HCT116 (cell line): ENCODE data around the gene LGALS3. TPM values are rescaled to one million over a fixed set of nuclear protein-coding genes. Genes with fewer than 3 reads are reported as not detected.

Source experiments
- ATAC-seq: fragments of 200-7000 bp; cut with Tn5 transposase; 2 replicates; pipeline ENCODE4 v1.9.1; 2020; ENCODE audit warnings: mild to moderate bottlenecking, moderate library complexity
- BruUV-seq: library from RNA; stranded (reverse); fragments of 400-500 nt; replicated peaks from 2 replicates; lab custom pipeline; 2021; lab: Mats Ljungman, UMichigan
- CTCF ChIA-PET: fragments of 300-600 bp; sonication (Branson Sonifier 250); formaldehyde crosslinking; loops from one replicate; lab custom pipeline; 2021; ENCODE audit warnings: antibody characterized with exemption; lab: Charles Lee
- POLR2A ChIA-PET: fragments of 300-600, 350-600 bp; sonication (Branson Sonifier 250); formaldehyde crosslinking; loops from one replicate; lab custom pipeline; 2021; ENCODE audit warnings: antibody characterized with exemption; lab: Charles Lee
- RAD21 ChIA-PET, 2 experiments: fragments of 300-600 bp; sonication (Branson Sonifier 250); formaldehyde crosslinking; loops; one replicate each; lab custom pipeline; 2023; ENCODE audit warnings: low total read pairs in 2 of 2; ENCODE audit not compliant: uncharacterized antibody in 2 of 2, unreplicated experiment in 2 of 2, low non-redundant PET in 1 of 2; lab: Charles Lee
- DNase-seq: peaks from one replicate; pipeline ENCODE4 v3.0.0-alpha.2; 2010; ENCODE audit warnings: low read depth, low spot score
- H2AFZ ChIP-seq: fragments of 200-600 bp; shearing (Covaris generic), sonication (generic); 2 replicates; pipeline ENCODE4 v1.6.1; 2017; ENCODE audit warnings: low read depth, mixed run types, mixed read lengths, antibody characterized with exemption, low read length; ENCODE audit not compliant: poor library complexity, severe bottlenecking
- H3K27ac ChIP-seq: 2 replicates; pipeline ENCODE4 v1.5.1; 2012; ENCODE audit warnings: low read depth, low read length
- H3K27me3 ChIP-seq: fragments of 200-600 bp; sonication (generic); 2 replicates; pipeline ENCODE4 v1.6.1; 2016; ENCODE audit warnings: mixed run types, low read length, mixed read lengths; ENCODE audit not compliant: insufficient read depth
- H3K36me3 ChIP-seq, 2 experiments: fragments of 200-500 bp in 1 of 2; fragments of 200-600 bp in 1 of 2; sonication (Bioruptor generic) in 1 of 2; sonication (generic) in 1 of 2; 2 replicates each; pipeline versions ENCODE4 v1.5.1 to v1.6.1; 2014 to 2016; ENCODE audit warnings: low read length in 2 of 2, inconsistent platforms in 1 of 2, mixed read lengths in 1 of 2, mixed run types in 1 of 2; ENCODE audit not compliant: insufficient read depth in 2 of 2, control insufficient read depth in 1 of 2
- H3K4me1 ChIP-seq, 2 experiments: fragments of 200-600 bp in 1 of 2; sonication (generic) in 1 of 2; 2 replicates each; pipeline versions ENCODE4 v1.5.1 to v1.6.1; 2012 to 2017; ENCODE audit warnings: low read length in 2 of 2, inconsistent platforms in 1 of 2, mild to moderate bottlenecking in 1 of 2, mixed read lengths in 1 of 2, mixed run types in 1 of 2, moderate library complexity in 1 of 2; ENCODE audit not compliant: insufficient read depth in 2 of 2, control insufficient read depth in 1 of 2
- H3K4me2 ChIP-seq: fragments of 200-600 bp; sonication (generic); 2 replicates; pipeline ENCODE4 v1.6.1; 2017; ENCODE audit warnings: mixed run types, low read length, mixed read lengths
- H3K4me3 ChIP-seq, 2 experiments: fragments of 200-600 bp in 1 of 2; sonication (generic) in 1 of 2; replicated peaks in 1 of 2; 2 replicates each; pipeline ENCODE4 v1.5.1; 2011 to 2016; ENCODE audit warnings: low read length in 2 of 2, control low read depth in 1 of 2, low read depth in 1 of 2, mild to moderate bottlenecking in 1 of 2, mixed read lengths in 1 of 2, mixed run types in 1 of 2
- H3K79me2 ChIP-seq: fragments of 200-600 bp; sonication (generic); 2 replicates; pipeline ENCODE4 v1.6.1; 2017; ENCODE audit warnings: mild to moderate bottlenecking, mixed run types, low read length, moderate library complexity, mixed read lengths; ENCODE audit not compliant: insufficient read depth
- H3K9ac ChIP-seq: fragments of 200-600 bp; sonication (generic); 2 replicates; pipeline ENCODE4 v1.6.1; 2016; ENCODE audit warnings: low read length, mixed read lengths
- H3K9me2 ChIP-seq: fragments of 200-600 bp; sonication (generic), shearing (Covaris generic); 2 replicates; pipeline ENCODE4 v1.6.1; 2017; ENCODE audit warnings: mixed run types, mild to moderate bottlenecking, moderate library complexity; ENCODE audit not compliant: insufficient read depth
- H3K9me3 ChIP-seq, 2 experiments: fragments of 200-500 bp in 1 of 2; fragments of 200-600 bp in 1 of 2; sonication (Bioruptor generic) in 1 of 2; sonication (generic) in 1 of 2; 2 replicates each; pipeline ENCODE4 v1.6.1; 2014 to 2017; ENCODE audit warnings: low read length in 2 of 2, mixed read lengths in 2 of 2, inconsistent platforms in 1 of 2, low read depth in 1 of 2, mild to moderate bottlenecking in 1 of 2, mixed run types in 1 of 2, moderate library complexity in 1 of 2; ENCODE audit not compliant: control insufficient read depth in 1 of 2, insufficient read depth in 1 of 2
- H4K20me1 ChIP-seq: fragments of 200-600 bp; sonication (generic), shearing (Covaris generic); 2 replicates; pipeline ENCODE4 v1.6.1; 2017; ENCODE audit warnings: mixed run types, mild to moderate bottlenecking, moderate library complexity; ENCODE audit not compliant: insufficient read depth
- ATF3 ChIP-seq: IDR thresholded peaks from 2 replicates; pipeline ENCODE4 v1.6.1; 2012
- CBX3 ChIP-seq: IDR thresholded peaks from 2 replicates; pipeline ENCODE4 v1.6.1; 2012; ENCODE audit warnings: low read depth
- CTCF ChIP-seq, 3 experiments: fragments of 200-600 bp in 1 of 3; sonication (generic) in 1 of 3; IDR thresholded peaks in 2 of 3; conservative IDR thresholded peaks in 1 of 3; 2 replicates each; pipeline ENCODE4 v1.5.1; 2012 to 2017; ENCODE audit warnings: low read depth in 2 of 3, low read length in 2 of 3, antibody characterized with exemption in 1 of 3, borderline replicate concordance in 1 of 3, control low read depth in 1 of 3, mild to moderate bottlenecking in 1 of 3, mixed read lengths in 1 of 3, mixed run types in 1 of 3, moderate library complexity in 1 of 3; ENCODE audit not compliant: insufficient read depth in 1 of 3
- EGR1 ChIP-seq: IDR thresholded peaks from 2 replicates; pipeline ENCODE4 v1.6.1; 2012; ENCODE audit warnings: low read depth
- ELF1 ChIP-seq: IDR thresholded peaks from 2 replicates; pipeline ENCODE4 v1.6.1; 2012; ENCODE audit warnings: low read depth, borderline replicate concordance
- EZH2 ChIP-seq: fragments of 200-600 bp; sonication (generic); IDR thresholded peaks from 2 replicates; pipeline ENCODE4 v1.6.1; 2017; ENCODE audit warnings: antibody characterized with exemption, mixed run types
- MAX ChIP-seq: IDR thresholded peaks from 2 replicates; pipeline ENCODE4 v1.6.1; 2012
- POLR2A ChIP-seq: IDR thresholded peaks from 2 replicates; pipeline ENCODE4 v1.7.0; 2011; ENCODE audit warnings: borderline replicate concordance; ENCODE audit not compliant: insufficient read depth, insufficient read length; ENCODE audit errors: extremely low read depth
- POLR2AphosphoS5 ChIP-seq: IDR thresholded peaks from 2 replicates; pipeline ENCODE4 v1.6.1; 2011; ENCODE audit warnings: mild to moderate bottlenecking, low read depth, low read length, moderate library complexity
- RAD21 ChIP-seq: IDR thresholded peaks from 2 replicates; pipeline ENCODE4 v1.6.1; 2012; ENCODE audit warnings: low read depth, mild to moderate bottlenecking
- SIN3A ChIP-seq: IDR thresholded peaks from 2 replicates; pipeline ENCODE4 v1.6.1; 2012; ENCODE audit warnings: low read depth
- SRF ChIP-seq: IDR thresholded peaks from 2 replicates; pipeline ENCODE4 v1.6.1; 2012; ENCODE audit warnings: low read depth
- intact Hi-C: fragments of 100-400 bp; cut with micrococcal nuclease; formaldehyde crosslinking; loops from 2 replicates; pipeline ENCODE4 v1.10.0; 2022
- total RNA-seq: library from RNA; stranded (reverse); gene quantifications from one replicate; pipeline ENCODE4 v1.2.1, GENCODE V29; 2021; ENCODE audit not compliant: unreplicated experiment

LGALS3 gene
- total RNA-seq, 1 experiment from 2014 or later = 86.1 TPM

- BruUV-seq = no TSS peak
- intact Hi-C loops = no loop called here
- no peak for DNase-seq
- Histone ChIP-seq H4K20me1 (no peaks in the 10 kb centered on the region), H3K4me3 (no peak overlapping the region), H2AFZ (no peak overlapping the region), H3K36me3 (peaks cover 30 to 33% of the 10 kb centered on the region in 2 experiments), H3K27me3 (no peaks in the 10 kb centered on the region)
- RAD21 ChIA-PET = no interaction called here
- POLR2A ChIA-PET = no interaction called here
- no peak for TF ChIP-seq POLR2A
- TF ChIP-seq ELF1 = no peak
- TF ChIP-seq EGR1 = no peak
- TF ChIP-seq ATF3 = no peak
- no peak for TF ChIP-seq SIN3A
- no peak for TF ChIP-seq POLR2AphosphoS5
- TF ChIP-seq CBX3 = no peak
- no peak for TF ChIP-seq RAD21
- TF ChIP-seq MAX = no peak
- TF ChIP-seq EZH2 = no peak
- TF ChIP-seq CTCF (IDR thresholded peaks at IDR 0.05 in 2 of 3, conservative IDR thresholded peaks at IDR 0.05 in 1 of 3; ENCODE audit: borderline replicate concordance in 1 of 3, insufficient read depth in 1 of 3, low read depth in 2 of 3, low read length in 2 of 3) = no peak
- no peak for TF ChIP-seq SRF
- TF ChIP-seq, all 23 proteins: peak for 0
- Histone ChIP-seq H3K27ac (no peak overlapping the region), H3K9me3 (no peaks in the 10 kb centered on the region), H3K9me2 (no peaks in the 10 kb centered on the region), H3K4me2 (no peak overlapping the region), H3K9ac (no peak overlapping the region), H3K79me2 (0 out of 2 replicates have a peak, but pooled peaks cover 7% of the 10 kb centered on the region), H3K4me1 (no peaks in the 10 kb centered on the region)
- ATAC-seq = no peak
- CTCF ChIA-PET = no interaction called here
Measured at GRCh38 chr14:55158412-55158811, 29.4 kb downstream of the LGALS3 start.
